Stimulated activated naive B cell treated with anti-CD40 and anti-IgM and Interleukin-4, amounts not matched to agents 10 μg/mL and 1 μg/mL and 100 μg/mL, for 72 hours (primary cell): ENCODE measurements around the gene NLRP8.
"Not testable (repeated sequence)": the region's sequence is repeated elsewhere in the genome, so short reads cannot be mapped to it uniquely, and the experiment has no call there.

Experiments
- ATAC-seq, 2 donors: fragments of 150-1000 bp; cut with Tn5 transposase; replicated peaks; 2 replicates each; pipeline ENCODE4 v1.10.0; 2021; ENCODE audit warnings: moderate library complexity in 1 of 2
- DNase-seq: peaks from one replicate; pipeline ENCODE4 v3.0.0; 2021
- H3K27ac Mint-ChIP-seq: one replicate; pipeline ENCODE4 v1.8.0; 2022; ENCODE audit warnings: mild to moderate bottlenecking, mixed read lengths
- H3K27me3 Mint-ChIP-seq, 2 donors: one replicate each; pipeline ENCODE4 v1.8.0; 2022; ENCODE audit warnings: mixed read lengths in 2 of 2
- H3K36me3 Mint-ChIP-seq, 2 donors: one replicate each; pipeline ENCODE4 v1.8.0; 2022; ENCODE audit warnings: mixed read lengths in 2 of 2, mild to moderate bottlenecking in 1 of 2
- H3K4me1 Mint-ChIP-seq, 2 donors: one replicate each; pipeline ENCODE4 v1.8.0; 2022; ENCODE audit warnings: mixed read lengths in 2 of 2, mild to moderate bottlenecking in 1 of 2
- H3K4me3 Mint-ChIP-seq, 2 donors: one replicate each; pipeline ENCODE4 v1.8.0; 2022; ENCODE audit warnings: mild to moderate bottlenecking in 2 of 2, mixed read lengths in 2 of 2, moderate library complexity in 1 of 2
- H3K9me3 Mint-ChIP-seq, 2 donors: one replicate each; pipeline ENCODE4 v1.8.0; 2022; ENCODE audit warnings: mixed read lengths in 2 of 2, mild to moderate bottlenecking in 1 of 2

NLRP8 gene

GRCh38 chr19:56015756-56016155 lies 68.1 kb downstream of the NLRP8 start:
- H3K27me3 Mint-ChIP-seq = no peaks in the 10 kb centered on the region
- ATAC-seq (no peak), DNase-seq (no peak)
- no peak overlapping the region for H3K27ac Mint-ChIP-seq
- peaks cover 7 to 8% of the 10 kb centered on the region in 2 donors for H3K9me3 Mint-ChIP-seq
- H3K36me3 Mint-ChIP-seq = peaks cover 0 to 2% of the 10 kb centered on the region in 2 donors
- H3K4me3 Mint-ChIP-seq = no peak overlapping the region
- no peaks in the 10 kb centered on the region for H3K4me1 Mint-ChIP-seq

- not testable (repeated sequence) for H3K9me3 Mint-ChIP-seq, H3K27me3 Mint-ChIP-seq, H3K4me1 Mint-ChIP-seq, ATAC-seq, H3K36me3 Mint-ChIP-seq, DNase-seq, H3K27ac Mint-ChIP-seq, H3K4me3 Mint-ChIP-seq
Observed at GRCh38 chr19:56019325-56019724, 71.7 kb downstream of the NLRP8 start.

- H3K4me1 Mint-ChIP-seq, H3K4me3 Mint-ChIP-seq, ATAC-seq, H3K9me3 Mint-ChIP-seq, DNase-seq, H3K27me3 Mint-ChIP-seq, H3K27ac Mint-ChIP-seq, H3K36me3 Mint-ChIP-seq: not testable (repeated sequence)
Observed at GRCh38 chr19:56020355-56020975, 72.8 kb downstream of the NLRP8 start.

- peaks cover 0 to 1% of the 10 kb centered on the region in 2 donors for H3K9me3 Mint-ChIP-seq
- H3K4me3 Mint-ChIP-seq = no peak overlapping the region
- no peak for DNase-seq
- no peaks in the 10 kb centered on the region for H3K4me1 Mint-ChIP-seq
- peaks cover 3 to 6% of the 10 kb centered on the region in 2 donors for H3K27me3 Mint-ChIP-seq
- H3K27ac Mint-ChIP-seq = no peak overlapping the region
- H3K36me3 Mint-ChIP-seq = no peaks in the 10 kb centered on the region
- ATAC-seq = no peak
Observed at GRCh38 chr19:56026769-56027168, 79.1 kb downstream of the NLRP8 start.
